ENCODE data around the gene AHRR. TPM values are rescaled to one million over a fixed set of nuclear protein-coding genes. Genes with fewer than 3 reads are reported as not detected.

Gene AHRR
- total and polyA plus RNA-seq, 9 of the 15 experiments (the other 6 are each of a cell fraction or from before 2014, with no cell fraction given): 0.06 to 1.6 (median 0.75) TPM; not detected in 1

DNA sequence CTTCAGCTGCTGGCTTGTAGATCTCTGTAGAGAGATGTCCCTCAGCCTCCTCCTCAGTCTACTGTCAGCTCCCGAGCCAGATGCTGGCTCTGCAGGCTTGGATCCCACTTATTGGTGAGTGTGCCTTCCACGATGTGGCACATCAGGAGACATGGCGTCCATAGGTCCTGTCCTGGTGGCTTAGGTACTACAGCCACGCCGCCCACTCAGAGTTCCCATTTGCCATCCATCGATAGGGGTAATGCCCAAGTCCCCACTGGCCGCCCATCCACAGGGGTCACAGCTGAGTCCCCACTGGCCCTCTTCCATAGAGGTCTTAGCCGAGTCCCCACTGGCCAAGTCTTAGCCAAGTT, 138.7 kb downstream of the AHRR start (continued):
- TF ChIP-seq, protein P1, sequence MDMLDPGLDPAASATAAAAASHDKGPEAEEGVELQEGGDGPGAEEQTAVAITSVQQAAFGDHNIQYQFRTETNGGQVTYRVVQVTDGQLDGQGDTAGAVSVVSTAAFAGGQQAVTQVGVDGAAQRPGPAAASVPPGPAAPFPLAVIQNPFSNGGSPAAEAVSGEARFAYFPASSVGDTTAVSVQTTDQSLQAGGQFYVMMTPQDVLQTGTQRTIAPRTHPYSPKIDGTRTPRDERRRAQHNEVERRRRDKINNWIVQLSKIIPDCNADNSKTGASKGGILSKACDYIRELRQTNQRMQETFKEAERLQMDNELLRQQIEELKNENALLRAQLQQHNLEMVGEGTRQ (CRISPR knock-in tag; IDR thresholded peaks at IDR 0.05): no peak
- TF ChIP-seq FIP1L1 (IDR thresholded peaks at IDR 0.05; ENCODE audit: low read depth, low read length, poor library complexity, severe bottlenecking): no peak
- no peak for TF ChIP-seq ZNF174 (CRISPR knock-in tag; IDR thresholded peaks at IDR 0.05)
- TF ChIP-seq NR2F6 (CRISPR knock-in tag; IDR thresholded peaks at IDR 0.05): no peak
- no peak for TF ChIP-seq COPS2 (conservative IDR thresholded peaks at IDR 0.05)
- TF ChIP-seq HIVEP1 (CRISPR knock-in tag; IDR thresholded peaks at IDR 0.05): no peak
- no peak for TF ChIP-seq NCOA2 (IDR thresholded peaks at IDR 0.05; ENCODE audit: partially characterized antibody in 2 of 2)
- TF ChIP-seq FOXK1 (CRISPR knock-in tag; IDR thresholded peaks at IDR 0.05; ENCODE audit: borderline replicate concordance): no peak
- no peak for TF ChIP-seq DPF2 (IDR thresholded peaks at IDR 0.05)
- no peak for TF ChIP-seq TBP (optimal IDR thresholded peaks at IDR 0.05; ENCODE audit: low read depth, low read length)
- TF ChIP-seq, protein P2, sequence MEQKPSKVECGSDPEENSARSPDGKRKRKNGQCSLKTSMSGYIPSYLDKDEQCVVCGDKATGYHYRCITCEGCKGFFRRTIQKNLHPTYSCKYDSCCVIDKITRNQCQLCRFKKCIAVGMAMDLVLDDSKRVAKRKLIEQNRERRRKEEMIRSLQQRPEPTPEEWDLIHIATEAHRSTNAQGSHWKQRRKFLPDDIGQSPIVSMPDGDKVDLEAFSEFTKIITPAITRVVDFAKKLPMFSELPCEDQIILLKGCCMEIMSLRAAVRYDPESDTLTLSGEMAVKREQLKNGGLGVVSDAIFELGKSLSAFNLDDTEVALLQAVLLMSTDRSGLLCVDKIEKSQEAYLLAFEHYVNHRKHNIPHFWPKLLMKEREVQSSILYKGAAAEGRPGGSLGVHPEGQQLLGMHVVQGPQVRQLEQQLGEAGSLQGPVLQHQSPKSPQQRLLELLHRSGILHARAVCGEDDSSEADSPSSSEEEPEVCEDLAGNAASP (IDR thresholded peaks at IDR 0.05): no peak
- TF ChIP-seq ETS2 (tag; IDR thresholded peaks at IDR 0.05; ENCODE audit: borderline replicate concordance, poor library complexity, severe bottlenecking): no peak
